BJ (cell line): ENCODE measurements around the gene KIF3B. TPM values are rescaled to one million over a fixed set of nuclear protein-coding genes. Genes with fewer than 3 reads are reported as not detected.

Source experiments
- CTCF ChIA-PET: fragments of 350-600 bp; formaldehyde crosslinking; extraction: SDS; loops from one replicate; lab custom pipeline; 2021; ENCODE audit warnings: antibody characterized with exemption, inconsistent platforms; lab: Yijun Ruan, JAX
- POLR2A ChIA-PET: fragments of 300-600 bp; sonication (Branson Sonifier 250); formaldehyde crosslinking; extraction: SDS; loops from one replicate; lab custom pipeline; 2021; ENCODE audit warnings: antibody characterized with exemption; lab: Charles Lee
- DNase-seq: peaks from one replicate; pipeline ENCODE4 v3.0.0-alpha.2; 2011; ENCODE audit warnings: low read depth
- H3K27me3 ChIP-seq: 2 replicates; pipeline ENCODE4 v1.6.0; 2011; ENCODE audit warnings: low read length; ENCODE audit not compliant: control insufficient read depth, insufficient read depth
- H3K36me3 ChIP-seq: 2 replicates; pipeline ENCODE4 v1.5.1; 2011; ENCODE audit warnings: low read length; ENCODE audit not compliant: control insufficient read depth, insufficient read depth
- H3K4me3 ChIP-seq: 2 replicates; pipeline ENCODE4 v1.5.1; 2011; ENCODE audit warnings: low read depth, mild to moderate bottlenecking, control low read depth, low read length
- CTCF ChIP-seq: IDR thresholded peaks from 2 replicates; pipeline ENCODE4 v1.5.1; 2011; ENCODE audit warnings: low read depth, mild to moderate bottlenecking, control low read depth, inconsistent platforms, low read length, moderate library complexity; ENCODE audit not compliant: insufficient read depth
- polyA plus RNA-seq: library from polyadenylated mRNA; depleted of rRNA; stranded (reverse); fragments of >200 nt; gene quantifications from 2 replicates; pipeline ENCODE4 v1.2.3, GENCODE V29; 2011

Gene KIF3B
- polyA plus RNA-seq, 1 experiment, result 20.9 TPM

GRCh38 chr20:32357375-32357868 is 80.0 kb downstream of the KIF3B start:
- no peak for DNase-seq
- Histone ChIP-seq H3K27me3 (no peaks in the 10 kb centered on the region), H3K4me3 (peak overlapping the region; percentile 95), H3K36me3 (no peaks in the 10 kb centered on the region)
- POLR2A ChIA-PET, result no interaction called here
- no peak for TF ChIP-seq CTCF
- CTCF ChIA-PET, result interaction anchor here (1.7 kb wide), 1 partner anchor 128 kb away, joined by 3 read pairs; no protein-coding TSS in a partner anchor

GRCh38 chr20:32357869-32358631 is 80.6 kb downstream of the KIF3B start, which contains the start of gene ASXL1:
ASXL1 (plus strand) TSS chr20:32358331; CDS start chr20:32358776, 445 bp downstream.
- no peaks in the 10 kb centered on the region for H3K36me3 ChIP-seq
- DNase-seq, result peak; percentile 69
- ChIA-PET POLR2A (no interaction called here), CTCF (interaction anchor here (1.7 kb wide), 1 partner anchor 127 kb away, joined by 3 read pairs; no protein-coding TSS in a partner anchor)
- H3K4me3 ChIP-seq, result peak within 1 kb of the TSS; percentile 95
- no peak for TF ChIP-seq CTCF
- H3K27me3 ChIP-seq, result no peaks in the 10 kb centered on the region

GRCh38 chr20:32358632-32358882 is 81.1 kb downstream of the KIF3B start:
- DNase-seq, result no peak
- Histone ChIP-seq H3K4me3 (peak overlapping the region; percentile 95), H3K36me3 (no peaks in the 10 kb centered on the region), H3K27me3 (no peaks in the 10 kb centered on the region)
- ChIA-PET CTCF (interaction anchor here (1.1 to 1.7 kb wide), 2 partner anchors 13 to 126 kb away, joined by 3 read pairs; no protein-coding TSS in a partner anchor), POLR2A (no interaction called here)
- TF ChIP-seq CTCF, result no peak

- Histone ChIP-seq H3K27me3 (no peaks in the 10 kb centered on the region), H3K36me3 (no peaks in the 10 kb centered on the region), H3K4me3 (peak overlapping the region; percentile 95)
- TF ChIP-seq CTCF, result no peak
- no peak for DNase-seq
- ChIA-PET POLR2A (interaction anchor here (0.6 kb wide), 1 partner anchor 662 kb away, joined by 7 read pairs; no protein-coding TSS in a partner anchor), CTCF (interaction anchor here (1.1 kb wide), 2 partner anchors 10 to 13 kb away, joined by 3 read pairs; no protein-coding TSS in a partner anchor)
Observed at GRCh38 chr20:32358883-32359632, 81.6 kb downstream of the KIF3B start.
